Suprapubic skin (tissue), 3 donors: ENCODE data around the gene SHC4.

Experiments
- CTCF ChIP-seq, 2 donors: fragments of 200-600 bp in 1 of 2; fragments of 450-650 bp in 1 of 2; sonication (generic) in 1 of 2; IDR thresholded peaks; one replicate each; pipeline ENCODE4 v1.5.1; 2016 to 2019; ENCODE audit warnings: antibody characterized with exemption in 2 of 2, mild to moderate bottlenecking in 1 of 2, moderate library complexity in 1 of 2
- EP300 ChIP-seq: sonication (generic); formaldehyde crosslinking; IDR thresholded peaks from one replicate; pipeline ENCODE4 v1.6.1; 2017; ENCODE audit warnings: antibody characterized with exemption

DNA sequence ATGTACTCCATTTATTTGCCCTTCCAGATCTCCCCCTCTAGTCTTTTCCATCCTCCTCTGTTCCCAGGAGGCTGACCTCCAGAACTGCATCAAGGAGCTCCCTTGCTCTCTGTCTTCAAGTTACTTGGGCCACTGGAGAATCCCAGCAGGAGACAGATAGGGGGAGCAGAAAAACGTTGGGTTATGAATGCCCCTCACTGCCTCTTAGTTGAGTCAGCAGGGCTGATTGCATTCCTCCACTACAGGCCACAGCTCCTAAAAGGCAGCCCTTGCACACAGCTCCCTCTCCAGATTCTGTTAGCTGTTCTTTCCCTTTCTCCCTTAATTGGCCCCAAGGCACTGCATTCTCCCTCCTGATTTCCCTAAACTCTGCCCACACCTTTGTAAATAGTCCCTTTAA, 140.5 kb downstream of the SHC4 start:
- TF ChIP-seq CTCF (IDR thresholded peaks at IDR 0.05) = no peak
- no peak for TF ChIP-seq EP300
